22Rv1 (cell line): ENCODE data around the gene RAX2.

Source experiments
- H3K27ac ChIP-seq: fragments of 450-650 bp; 2 replicates; pipeline ENCODE4 v1.5.1; 2017
- ZFX ChIP-seq: fragments of 450-650 bp; IDR thresholded peaks from 2 replicates; pipeline ENCODE4 v1.6.1; 2017; ENCODE audit warnings: antibody characterized with exemption, borderline replicate concordance
- TF ChIP-seq, protein P1 (sequence below): fragments of 450-650 bp; IDR thresholded peaks from 2 replicates; pipeline ENCODE4 v1.5.1; 2017; ENCODE audit warnings: mild to moderate bottlenecking

The RAX2 gene

DNA sequence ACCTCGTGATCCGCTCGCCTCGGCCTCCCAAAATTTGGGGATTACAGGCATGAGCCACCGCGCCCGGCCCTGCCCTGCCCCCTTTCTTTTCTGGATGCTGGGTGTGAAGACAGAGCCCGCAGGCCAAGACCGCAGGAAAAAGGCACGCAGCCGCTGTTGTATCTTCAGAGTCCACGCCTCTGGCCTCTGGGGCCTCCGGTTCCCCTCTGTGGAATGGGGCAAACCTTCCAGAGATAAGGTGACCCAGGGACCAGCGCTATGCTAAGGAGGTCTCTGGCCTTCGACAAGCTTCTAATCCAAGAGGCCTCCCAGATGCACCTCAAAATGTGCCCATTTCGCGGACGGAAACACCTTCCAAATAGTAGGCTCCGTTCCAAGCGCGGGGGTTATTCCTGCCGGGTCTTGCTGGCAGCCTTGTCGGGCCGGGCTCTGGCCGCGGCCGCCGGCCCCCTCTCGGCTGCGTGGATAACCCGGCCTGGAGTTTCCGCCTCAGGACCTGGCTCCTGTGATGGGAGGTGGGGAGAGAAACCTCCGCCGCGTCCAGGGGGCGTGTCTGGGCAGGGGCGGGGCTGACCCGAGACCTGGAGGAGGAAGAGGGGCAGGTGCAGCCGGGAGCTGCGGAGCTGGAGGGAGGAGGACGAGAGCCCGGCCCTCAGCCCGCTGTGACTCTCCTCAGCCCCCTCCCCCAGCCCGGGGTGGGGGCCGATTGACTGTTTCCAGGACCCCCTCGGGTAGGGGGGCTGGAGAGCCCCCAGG is 50.7 kb downstream of the RAX2 start:
- TF ChIP-seq, protein P1, sequence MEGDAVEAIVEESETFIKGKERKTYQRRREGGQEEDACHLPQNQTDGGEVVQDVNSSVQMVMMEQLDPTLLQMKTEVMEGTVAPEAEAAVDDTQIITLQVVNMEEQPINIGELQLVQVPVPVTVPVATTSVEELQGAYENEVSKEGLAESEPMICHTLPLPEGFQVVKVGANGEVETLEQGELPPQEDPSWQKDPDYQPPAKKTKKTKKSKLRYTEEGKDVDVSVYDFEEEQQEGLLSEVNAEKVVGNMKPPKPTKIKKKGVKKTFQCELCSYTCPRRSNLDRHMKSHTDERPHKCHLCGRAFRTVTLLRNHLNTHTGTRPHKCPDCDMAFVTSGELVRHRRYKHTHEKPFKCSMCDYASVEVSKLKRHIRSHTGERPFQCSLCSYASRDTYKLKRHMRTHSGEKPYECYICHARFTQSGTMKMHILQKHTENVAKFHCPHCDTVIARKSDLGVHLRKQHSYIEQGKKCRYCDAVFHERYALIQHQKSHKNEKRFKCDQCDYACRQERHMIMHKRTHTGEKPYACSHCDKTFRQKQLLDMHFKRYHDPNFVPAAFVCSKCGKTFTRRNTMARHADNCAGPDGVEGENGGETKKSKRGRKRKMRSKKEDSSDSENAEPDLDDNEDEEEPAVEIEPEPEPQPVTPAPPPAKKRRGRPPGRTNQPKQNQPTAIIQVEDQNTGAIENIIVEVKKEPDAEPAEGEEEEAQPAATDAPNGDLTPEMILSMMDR = no peak
- no peak for TF ChIP-seq ZFX
- H3K27ac ChIP-seq = peak overlapping the region; percentile 46

GRCh38 chr19:3720349-3720917 is 51.6 kb downstream of the RAX2 start:
- peak overlapping the region; percentile 46 for H3K27ac ChIP-seq
- TF ChIP-seq ZFX = no peak
- TF ChIP-seq, protein P1 = no peak

DNA sequence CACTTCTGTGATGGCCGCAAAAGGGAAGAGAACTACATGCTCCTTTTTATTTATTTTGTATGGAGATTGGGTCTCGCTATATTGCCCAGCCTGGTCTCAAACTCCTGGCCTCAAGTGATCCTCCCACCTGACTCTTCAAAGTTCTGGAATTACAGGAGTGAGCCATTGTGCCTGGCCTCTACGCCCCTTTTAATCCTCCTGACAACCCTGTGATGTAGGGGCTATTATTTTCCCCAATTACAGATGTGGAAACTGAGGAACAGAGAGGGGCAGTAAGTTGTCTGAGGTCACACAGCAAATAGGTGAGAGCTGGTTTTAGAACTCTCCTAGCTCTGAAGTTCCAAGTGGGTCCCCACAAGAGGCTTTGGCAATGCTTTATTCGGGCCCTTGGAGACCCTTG is 52.2 kb downstream of the RAX2 start:
- TF ChIP-seq ZFX = no peak
- TF ChIP-seq, protein P1 = no peak
- H3K27ac ChIP-seq = no peak overlapping the region
